Panc1 (cell line): Measurements from ENCODE around the gene ZNF165.
"Not testable (repeated sequence)": the region's sequence is repeated elsewhere in the genome, so short reads cannot be mapped to it uniquely, and the experiment has no call there.

Experiments used
- CTCF ChIP-seq: fragments of 450-650 bp; IDR thresholded peaks from 2 replicates; pipeline ENCODE4 v1.5.1; 2017; ENCODE audit warnings: mild to moderate bottlenecking
- SIN3A ChIP-seq: IDR thresholded peaks from 2 replicates; pipeline ENCODE4 v1.6.1; 2012; ENCODE audit warnings: low read depth, mild to moderate bottlenecking, low read length, moderate library complexity, borderline replicate concordance; ENCODE audit not compliant: insufficient read depth
- TCF7L2 ChIP-seq: IDR thresholded peaks from 2 replicates; pipeline ENCODE4 v1.6.1; 2011; ENCODE audit warnings: mild to moderate bottlenecking, low read depth, low read length, inconsistent platforms

- TF ChIP-seq CTCF, TCF7L2, SIN3A: not testable (repeated sequence)
These were observed 21.9 kb downstream of the ZNF165 start for GRCh38 chr6:28102222-28102621.
